ENCODE results near the gene LMF1.

The LMF1 gene

DNA sequence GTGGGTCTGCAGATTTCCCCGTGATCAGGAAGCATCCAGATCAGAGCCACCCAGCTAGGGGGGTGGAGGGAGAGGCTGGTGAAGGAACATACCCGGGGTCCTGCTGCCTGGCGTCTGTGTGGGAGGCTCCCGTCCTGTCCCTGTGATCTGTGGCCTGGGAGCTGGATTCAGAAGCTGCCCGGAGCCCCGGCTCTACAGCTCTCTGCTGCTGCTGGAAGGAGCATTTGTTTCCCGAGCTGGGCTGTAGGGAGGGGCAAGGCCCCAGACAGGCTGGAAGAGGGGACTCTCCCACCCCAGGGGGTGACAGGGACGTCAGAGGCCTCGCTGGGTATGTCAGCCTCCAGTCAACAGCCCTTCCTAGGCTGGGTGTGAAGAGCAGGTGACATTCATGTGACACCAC lies 21.0 kb upstream of the LMF1 start:
- 70 to 75% methylated on average over 6 to 9 of the region's 9 CpGs for WGBS, 2 experiments (ENCODE audit: insufficient coverage in 2 of 2)
- Histone ChIP-seq H3K4me1 (ENCODE audit: control insufficient read depth, insufficient read depth, low read length, poor library complexity, severe bottlenecking) (peaks cover under 1% of the 10 kb centered on the region), H3K36me3 (ENCODE audit: control insufficient read depth, insufficient read depth, low read length) (no peaks in the 10 kb centered on the region), H3K9me3 (ENCODE audit: control insufficient read depth, low read length) (peaks cover 6% of the 10 kb centered on the region), H3K4me3 (ENCODE audit: extremely low read depth, insufficient read depth, low read length, poor library complexity, severe bottlenecking) (no peak overlapping the region), H3K27ac (ENCODE audit: low read depth, low read length, severe bottlenecking) (no peak overlapping the region)

DNA sequence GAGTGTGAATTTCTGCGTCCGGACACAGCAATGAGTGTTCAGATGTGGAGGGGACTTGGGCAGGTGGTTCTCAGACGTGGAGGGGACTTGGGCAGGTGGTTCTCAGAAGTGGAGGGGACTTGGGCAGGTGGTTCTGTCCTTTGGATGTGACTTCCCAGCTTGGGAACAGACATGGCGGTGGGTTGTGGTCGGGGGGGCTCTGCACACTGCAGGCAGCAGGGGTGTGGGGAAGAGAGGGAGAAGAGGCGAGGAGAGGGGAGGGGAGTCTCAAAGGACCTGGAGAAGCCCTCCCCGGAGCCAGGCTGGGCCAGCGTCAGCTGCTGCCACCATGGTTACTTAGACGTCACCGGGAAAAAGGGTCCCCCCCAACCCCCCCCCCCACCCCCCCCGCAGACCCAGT lies 20.6 kb upstream of the LMF1 start:
- H3K27ac ChIP-seq (ENCODE audit: low read depth, low read length, severe bottlenecking): no peak overlapping the region
- peaks cover 6% of the 10 kb centered on the region for H3K9me3 ChIP-seq (ENCODE audit: control insufficient read depth, low read length)
- no peaks in the 10 kb centered on the region for H3K4me1 ChIP-seq (ENCODE audit: control insufficient read depth, insufficient read depth, low read length, poor library complexity, severe bottlenecking)
- H3K36me3 ChIP-seq (ENCODE audit: control insufficient read depth, insufficient read depth, low read length): no peaks in the 10 kb centered on the region
- no peak overlapping the region for H3K4me3 ChIP-seq (ENCODE audit: extremely low read depth, insufficient read depth, low read length, poor library complexity, severe bottlenecking)
- WGBS, 2 experiments (ENCODE audit: insufficient coverage in 2 of 2): 90 to 97% methylated on average over 3 to 5 of the region's 11 CpGs

GRCh38 chr16:990516-991291 lies 19.9 kb upstream of the LMF1 start:
- Histone ChIP-seq H3K9me3 (ENCODE audit: control insufficient read depth, low read length) (peaks cover 6% of the 10 kb centered on the region), H3K4me3 (ENCODE audit: extremely low read depth, insufficient read depth, low read length, poor library complexity, severe bottlenecking) (no peak overlapping the region), H3K4me1 (ENCODE audit: control insufficient read depth, insufficient read depth, low read length, poor library complexity, severe bottlenecking) (no peaks in the 10 kb centered on the region), H3K36me3 (ENCODE audit: control insufficient read depth, insufficient read depth, low read length) (no peaks in the 10 kb centered on the region), H3K27ac (ENCODE audit: low read depth, low read length, severe bottlenecking) (no peak overlapping the region)
- WGBS, 2 experiments (ENCODE audit: insufficient coverage in 2 of 2): 90 to 93% methylated on average over 41 of the region's 41 CpGs

DNA sequence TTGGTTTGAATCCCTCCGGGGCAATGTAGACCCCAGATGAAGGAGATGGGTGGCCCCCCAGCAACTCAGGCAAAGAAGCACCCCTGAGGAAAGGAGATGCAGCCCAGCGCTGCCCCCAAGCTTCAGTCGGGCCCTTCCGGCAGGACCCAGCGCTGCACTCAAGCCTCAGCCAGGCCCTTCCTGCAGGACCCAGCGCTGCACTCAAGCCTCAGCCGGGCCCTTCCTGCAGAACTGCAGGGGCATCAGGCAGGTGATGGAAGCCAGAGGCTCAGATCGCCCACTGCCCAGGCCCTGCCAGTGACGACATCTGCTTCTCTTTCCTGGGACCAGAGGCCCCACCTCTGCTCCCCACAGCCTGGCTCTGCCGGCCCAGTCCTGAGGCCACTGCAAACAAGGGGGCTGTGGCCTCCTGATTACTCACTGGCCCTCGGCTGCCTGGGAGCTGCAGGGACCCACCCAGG lies 18.6 kb upstream of the LMF1 start:
- no peaks in the 10 kb centered on the region for H3K4me1 ChIP-seq (ENCODE audit: control insufficient read depth, insufficient read depth, low read length, poor library complexity, severe bottlenecking)
- 87 to 88% methylated on average over 8 to 10 of the region's 11 CpGs for WGBS, 2 experiments (ENCODE audit: insufficient coverage in 2 of 2)
- no peaks in the 10 kb centered on the region for H3K36me3 ChIP-seq (ENCODE audit: control insufficient read depth, insufficient read depth, low read length)
- peaks cover under 1% of the 10 kb centered on the region for H3K9me3 ChIP-seq (ENCODE audit: control insufficient read depth, low read length)
- no peak overlapping the region for H3K27ac ChIP-seq (ENCODE audit: low read depth, low read length, severe bottlenecking)
- H3K4me3 ChIP-seq (ENCODE audit: extremely low read depth, insufficient read depth, low read length, poor library complexity, severe bottlenecking): no peak overlapping the region

- H3K27ac ChIP-seq (ENCODE audit: low read depth, low read length, severe bottlenecking): no peak overlapping the region
- no peaks in the 10 kb centered on the region for H3K9me3 ChIP-seq (ENCODE audit: control insufficient read depth, low read length)
- no peaks in the 10 kb centered on the region for H3K36me3 ChIP-seq (ENCODE audit: control insufficient read depth, insufficient read depth, low read length)
- no peaks in the 10 kb centered on the region for H3K4me1 ChIP-seq (ENCODE audit: control insufficient read depth, insufficient read depth, low read length, poor library complexity, severe bottlenecking)
- H3K4me3 ChIP-seq (ENCODE audit: extremely low read depth, insufficient read depth, low read length, poor library complexity, severe bottlenecking): no peak overlapping the region
- WGBS, 2 experiments (ENCODE audit: insufficient coverage in 2 of 2): 91% methylated on average over 34 of the region's 35 CpGs
These were observed 17.9 kb upstream of the LMF1 start for GRCh38 chr16:988471-989353.

DNA sequence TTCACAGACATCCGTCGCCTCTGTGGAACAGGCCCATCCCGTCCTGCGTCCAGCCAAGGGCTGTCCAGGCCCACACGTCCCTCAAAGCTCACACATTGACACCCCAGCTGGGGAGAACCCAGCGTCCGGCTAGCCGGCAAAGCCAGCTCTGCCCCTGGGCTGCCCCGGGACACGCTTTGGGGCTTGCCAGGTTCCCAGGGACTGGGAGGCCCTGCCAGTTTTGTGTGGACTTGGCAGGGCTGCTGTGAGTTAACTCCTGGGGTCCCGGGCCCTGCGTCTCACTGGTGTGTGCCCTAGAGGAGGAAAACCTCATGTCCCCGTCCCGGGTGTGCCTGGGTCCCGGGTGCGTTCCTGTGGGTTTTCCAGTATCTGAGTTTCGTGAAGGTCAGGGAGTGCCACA lies 17.1 kb upstream of the LMF1 start:
- Histone ChIP-seq H3K9me3 (ENCODE audit: control insufficient read depth, low read length) (no peaks in the 10 kb centered on the region), H3K4me3 (ENCODE audit: extremely low read depth, insufficient read depth, low read length, poor library complexity, severe bottlenecking) (no peak overlapping the region), H3K27ac (ENCODE audit: low read depth, low read length, severe bottlenecking) (no peak overlapping the region), H3K36me3 (ENCODE audit: control insufficient read depth, insufficient read depth, low read length) (no peaks in the 10 kb centered on the region), H3K4me1 (ENCODE audit: control insufficient read depth, insufficient read depth, low read length, poor library complexity, severe bottlenecking) (peaks cover 3% of the 10 kb centered on the region)
- WGBS, 2 experiments (ENCODE audit: insufficient coverage in 2 of 2): 93 to 96% methylated on average over 11 to 14 of the region's 17 CpGs

GRCh38 chr16:986925-987582 lies 16.3 kb upstream of the LMF1 start:
- no peak overlapping the region for H3K27ac ChIP-seq (ENCODE audit: low read depth, low read length, severe bottlenecking)
- no peak overlapping the region for H3K4me3 ChIP-seq (ENCODE audit: extremely low read depth, insufficient read depth, low read length, poor library complexity, severe bottlenecking)
- no peaks in the 10 kb centered on the region for H3K9me3 ChIP-seq (ENCODE audit: control insufficient read depth, low read length)
- H3K4me1 ChIP-seq (ENCODE audit: control insufficient read depth, insufficient read depth, low read length, poor library complexity, severe bottlenecking): peaks cover 3% of the 10 kb centered on the region
- H3K36me3 ChIP-seq (ENCODE audit: control insufficient read depth, insufficient read depth, low read length): no peaks in the 10 kb centered on the region
- WGBS, 2 experiments (ENCODE audit: insufficient coverage in 2 of 2): 95 to 96% methylated on average over 40 to 41 of the region's 44 CpGs

DNA sequence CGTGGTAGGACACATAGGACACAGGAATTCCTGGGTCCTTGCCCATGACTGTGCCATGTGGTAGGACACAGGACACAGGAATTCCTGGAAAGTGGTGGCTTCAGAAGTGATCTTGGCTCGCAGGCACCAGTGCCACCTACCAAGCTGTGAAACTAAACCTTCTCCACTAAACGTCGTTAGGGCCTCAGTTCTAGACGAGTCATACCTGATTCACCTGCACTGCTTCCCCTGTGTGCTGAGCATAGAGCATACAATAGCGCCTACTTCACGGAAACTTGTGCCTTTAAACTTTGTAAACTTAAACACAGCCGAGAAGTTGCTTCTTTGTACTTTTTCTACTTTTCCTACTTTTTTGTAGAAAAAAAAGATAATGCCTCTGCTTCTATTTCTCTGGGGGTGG lies 15.6 kb upstream of the LMF1 start:
- Histone ChIP-seq H3K4me3 (ENCODE audit: extremely low read depth, insufficient read depth, low read length, poor library complexity, severe bottlenecking) (no peak overlapping the region), H3K4me1 (ENCODE audit: control insufficient read depth, insufficient read depth, low read length, poor library complexity, severe bottlenecking) (peaks cover 3% of the 10 kb centered on the region), H3K36me3 (ENCODE audit: control insufficient read depth, insufficient read depth, low read length) (no peaks in the 10 kb centered on the region), H3K27ac (ENCODE audit: low read depth, low read length, severe bottlenecking) (no peak overlapping the region), H3K9me3 (ENCODE audit: control insufficient read depth, low read length) (no peaks in the 10 kb centered on the region)
- 87 to 95% methylated on average over 6 to 7 of the region's 8 CpGs for whole genome bisulfite sequencing, 2 experiments (ENCODE audit: insufficient coverage in 2 of 2)

DNA sequence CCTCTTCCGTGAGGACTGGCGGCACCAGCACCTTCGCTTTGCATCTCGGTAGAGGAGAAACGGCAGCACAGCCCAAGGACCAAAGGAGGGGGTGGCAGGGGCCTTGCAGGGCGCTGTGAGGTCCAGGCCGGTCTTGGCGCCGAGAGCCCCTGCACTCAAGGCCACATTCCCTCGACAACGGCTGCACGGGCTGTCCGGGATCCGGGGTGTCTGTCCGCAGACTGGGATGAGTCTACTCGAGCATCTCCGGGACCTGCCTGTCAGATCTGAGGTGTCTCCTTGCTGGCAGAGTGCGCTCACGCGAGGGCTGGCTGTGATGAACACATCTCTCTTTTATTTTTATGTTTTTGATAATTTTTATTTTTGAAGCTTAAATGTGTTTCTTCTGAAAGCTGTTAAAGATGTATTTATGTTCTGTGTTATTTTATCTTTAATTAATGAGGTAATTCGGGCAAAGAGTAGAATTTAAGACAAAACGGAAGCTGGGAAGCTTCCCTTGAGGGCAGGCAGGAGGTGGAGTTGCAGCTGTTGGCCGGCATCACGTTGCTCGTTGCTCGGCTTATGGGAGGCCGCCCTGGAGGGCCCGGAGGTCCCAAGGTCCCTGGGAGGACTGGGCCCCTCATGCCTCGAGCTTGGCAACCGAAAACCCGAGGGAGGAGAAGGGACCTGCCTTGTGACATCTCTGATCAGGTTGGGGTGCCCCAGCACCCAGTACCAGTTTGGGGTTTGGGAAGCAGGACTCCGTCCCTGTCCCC lies 15.0 kb upstream of the LMF1 start:
- Histone ChIP-seq H3K36me3 (ENCODE audit: control insufficient read depth, insufficient read depth, low read length) (no peaks in the 10 kb centered on the region), H3K4me3 (ENCODE audit: extremely low read depth, insufficient read depth, low read length, poor library complexity, severe bottlenecking) (no peak overlapping the region), H3K4me1 (ENCODE audit: control insufficient read depth, insufficient read depth, low read length, poor library complexity, severe bottlenecking) (peaks cover 3% of the 10 kb centered on the region), H3K9me3 (ENCODE audit: control insufficient read depth, low read length) (no peaks in the 10 kb centered on the region), H3K27ac (ENCODE audit: low read depth, low read length, severe bottlenecking) (no peak overlapping the region)
- 91 to 93% methylated on average over 27 to 29 of the region's 32 CpGs for WGBS, 2 experiments (ENCODE audit: insufficient coverage in 2 of 2)

Data from mesodermal cell (in vitro differentiated cells).